HG02970 (cell line): Measurements from ENCODE around the gene KIF4A.

Experiments
- ATAC-seq: cut with Tn5 transposase; IDR thresholded peaks from one replicate; pipeline ENCODE4 v1.9.1; 2021; ENCODE audit warnings: mild to moderate bottlenecking, moderate library complexity, moderate number of reproducible peaks; ENCODE audit not compliant: unreplicated experiment, low FRiP score

KIF4A gene

GRCh38 chrX:70464051-70464450, 174.1 kb downstream of the KIF4A start:
- ATAC-seq, result no peak

- no peak for ATAC-seq
Measured at GRCh38 chrX:70466968-70467367, 177.1 kb downstream of the KIF4A start.

- no peak for ATAC-seq
Measured at GRCh38 chrX:70468709-70469108, 178.8 kb downstream of the KIF4A start.
